ENCODE measurements around the gene NBEAL2. TPM values are rescaled to one million over a fixed set of nuclear protein-coding genes. Genes with fewer than 3 reads are reported as not detected.
A peak's percentile ranks its signal among the peaks of the same experiment; 100 is the strongest.

Gene NBEAL2
- total RNA-seq, 1 donor from 2014 or later, result 14.8 TPM

- no peak for TF ChIP-seq EZH2 (IDR thresholded peaks at IDR 0.05; ENCODE audit: insufficient read depth, low read length)
- TF ChIP-seq, protein P1, sequence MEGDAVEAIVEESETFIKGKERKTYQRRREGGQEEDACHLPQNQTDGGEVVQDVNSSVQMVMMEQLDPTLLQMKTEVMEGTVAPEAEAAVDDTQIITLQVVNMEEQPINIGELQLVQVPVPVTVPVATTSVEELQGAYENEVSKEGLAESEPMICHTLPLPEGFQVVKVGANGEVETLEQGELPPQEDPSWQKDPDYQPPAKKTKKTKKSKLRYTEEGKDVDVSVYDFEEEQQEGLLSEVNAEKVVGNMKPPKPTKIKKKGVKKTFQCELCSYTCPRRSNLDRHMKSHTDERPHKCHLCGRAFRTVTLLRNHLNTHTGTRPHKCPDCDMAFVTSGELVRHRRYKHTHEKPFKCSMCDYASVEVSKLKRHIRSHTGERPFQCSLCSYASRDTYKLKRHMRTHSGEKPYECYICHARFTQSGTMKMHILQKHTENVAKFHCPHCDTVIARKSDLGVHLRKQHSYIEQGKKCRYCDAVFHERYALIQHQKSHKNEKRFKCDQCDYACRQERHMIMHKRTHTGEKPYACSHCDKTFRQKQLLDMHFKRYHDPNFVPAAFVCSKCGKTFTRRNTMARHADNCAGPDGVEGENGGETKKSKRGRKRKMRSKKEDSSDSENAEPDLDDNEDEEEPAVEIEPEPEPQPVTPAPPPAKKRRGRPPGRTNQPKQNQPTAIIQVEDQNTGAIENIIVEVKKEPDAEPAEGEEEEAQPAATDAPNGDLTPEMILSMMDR (IDR thresholded peaks at IDR 0.05; ENCODE audit: insufficient read depth, low read depth, low read length), result peak; percentile 5
- Histone ChIP-seq H3K4me2 (ENCODE audit: low read length) (peak overlapping the region; percentile 72), H3K27ac (ENCODE audit: low read depth, low read length) (peak overlapping the region; percentile 59), H4K20me1 (ENCODE audit: insufficient read depth, low read length) (peaks cover 34% of the 10 kb centered on the region), H3K4me1 (ENCODE audit: insufficient read depth, low read length) (peaks cover 29% of the 10 kb centered on the region), H3K4me3 (ENCODE audit: insufficient read depth, low read depth, low read length) (no peak overlapping the region), H3K36me3 (ENCODE audit: insufficient read depth, low read length) (peaks cover 28% of the 10 kb centered on the region), H3K9me3 (ENCODE audit: insufficient read depth, low read depth, low read length) (no peaks in the 10 kb centered on the region), H3K27me3 (ENCODE audit: insufficient read depth, low read length) (no peaks in the 10 kb centered on the region), H3K79me2 (ENCODE audit: insufficient read depth, low read length) (peaks cover 25% of the 10 kb centered on the region), H3K9ac (ENCODE audit: low read length) (peak overlapping the region; percentile 41), H2AFZ (ENCODE audit: low read depth, low read length) (no peak overlapping the region)
- H3K27me3 Mint-ChIP-seq (ENCODE audit: low read depth, unreplicated experiment), result no peaks in the 10 kb centered on the region
- peaks cover 34% of the 10 kb centered on the region for H3K4me1 Mint-ChIP-seq (ENCODE audit: low read depth, unreplicated experiment)
- FAIRE-seq (no peak), DNase-seq (ENCODE audit: low read depth) (peak; percentile 38)
- H3K27ac Mint-ChIP-seq (ENCODE audit: unreplicated experiment), result peak overlapping the region; percentile 88
- no peak overlapping the region for H3K4me3 Mint-ChIP-seq (ENCODE audit: unreplicated experiment)
- H3K36me3 Mint-ChIP-seq (ENCODE audit: low read depth, unreplicated experiment), result peaks cover 20% of the 10 kb centered on the region
- H3K9me3 Mint-ChIP-seq (ENCODE audit: unreplicated experiment), result no peaks in the 10 kb centered on the region
Measured at GRCh38 chr3:47017504-47018268, 38.2 kb downstream of the NBEAL2 start.

- Histone ChIP-seq H3K36me3 (ENCODE audit: insufficient read depth, low read length) (peaks cover 28% of the 10 kb centered on the region), H3K4me3 (ENCODE audit: insufficient read depth, low read depth, low read length) (no peak overlapping the region), H3K9ac (ENCODE audit: low read length) (no peak overlapping the region), H3K4me2 (ENCODE audit: low read length) (no peak overlapping the region), H3K9me3 (ENCODE audit: insufficient read depth, low read depth, low read length) (no peaks in the 10 kb centered on the region), H2AFZ (ENCODE audit: low read depth, low read length) (no peak overlapping the region), H3K27ac (ENCODE audit: low read depth, low read length) (no peak overlapping the region), H3K4me1 (ENCODE audit: insufficient read depth, low read length) (peaks cover 29% of the 10 kb centered on the region), H4K20me1 (ENCODE audit: insufficient read depth, low read length) (peaks cover 40% of the 10 kb centered on the region), H3K27me3 (ENCODE audit: insufficient read depth, low read length) (no peaks in the 10 kb centered on the region), H3K79me2 (ENCODE audit: insufficient read depth, low read length) (peaks cover 29% of the 10 kb centered on the region)
- DNase-seq (ENCODE audit: low read depth) (no peak), FAIRE-seq (no peak)
- H3K27ac Mint-ChIP-seq (ENCODE audit: unreplicated experiment), result peak overlapping the region; percentile 43
- peaks cover 20% of the 10 kb centered on the region for H3K36me3 Mint-ChIP-seq (ENCODE audit: low read depth, unreplicated experiment)
- peaks cover 34% of the 10 kb centered on the region for H3K4me1 Mint-ChIP-seq (ENCODE audit: low read depth, unreplicated experiment)
- no peak overlapping the region for H3K4me3 Mint-ChIP-seq (ENCODE audit: unreplicated experiment)
- no peak for TF ChIP-seq EZH2 (IDR thresholded peaks at IDR 0.05; ENCODE audit: insufficient read depth, low read length)
- TF ChIP-seq, protein P1 (IDR thresholded peaks at IDR 0.05; ENCODE audit: insufficient read depth, low read depth, low read length), result no peak
- H3K27me3 Mint-ChIP-seq (ENCODE audit: low read depth, unreplicated experiment), result no peaks in the 10 kb centered on the region
- H3K9me3 Mint-ChIP-seq (ENCODE audit: unreplicated experiment), result no peaks in the 10 kb centered on the region
Measured at GRCh38 chr3:47018269-47018611, 38.8 kb downstream of the NBEAL2 start.

DNA sequence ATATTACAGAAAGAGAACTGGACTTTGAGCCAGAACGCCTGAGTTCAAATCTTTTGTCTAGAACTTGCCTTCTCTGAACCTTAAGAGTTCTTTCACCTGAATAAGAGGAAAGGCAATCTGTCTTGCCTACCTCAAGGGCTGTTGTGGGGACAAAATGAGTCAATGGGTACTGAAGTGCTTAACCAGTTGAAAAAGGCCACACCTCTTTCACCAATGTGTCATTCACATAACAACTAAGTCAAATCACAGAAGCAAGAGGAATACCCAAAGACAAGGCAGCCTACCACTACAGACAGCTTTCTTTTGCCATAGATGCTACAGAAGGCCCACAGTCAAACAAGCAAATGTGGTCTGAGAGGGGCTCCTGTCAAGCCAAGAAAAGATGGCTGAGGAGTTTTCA is 39.7 kb downstream of the NBEAL2 start:
- H3K27me3 Mint-ChIP-seq (ENCODE audit: low read depth, unreplicated experiment), result no peaks in the 10 kb centered on the region
- H3K4me3 Mint-ChIP-seq (ENCODE audit: unreplicated experiment), result no peak overlapping the region
- no peaks in the 10 kb centered on the region for H3K27me3 ChIP-seq (ENCODE audit: insufficient read depth, low read length)
- peaks cover 21% of the 10 kb centered on the region for H3K36me3 ChIP-seq (ENCODE audit: insufficient read depth, low read length)
- no peaks in the 10 kb centered on the region for H3K9me3 Mint-ChIP-seq (ENCODE audit: unreplicated experiment)
- TF ChIP-seq EZH2 (IDR thresholded peaks at IDR 0.05; ENCODE audit: insufficient read depth, low read length), result no peak
- TF ChIP-seq, protein P1 (IDR thresholded peaks at IDR 0.05; ENCODE audit: insufficient read depth, low read depth, low read length), result no peak
- H3K79me2 ChIP-seq (ENCODE audit: insufficient read depth, low read length), result peaks cover 38% of the 10 kb centered on the region
- peaks cover 29% of the 10 kb centered on the region for H3K4me1 ChIP-seq (ENCODE audit: insufficient read depth, low read length)
- peaks cover 20% of the 10 kb centered on the region for H3K36me3 Mint-ChIP-seq (ENCODE audit: low read depth, unreplicated experiment)
- H3K4me3 ChIP-seq (ENCODE audit: insufficient read depth, low read depth, low read length), result no peak overlapping the region
- peaks cover 32% of the 10 kb centered on the region for H3K4me1 Mint-ChIP-seq (ENCODE audit: low read depth, unreplicated experiment)
- no peak overlapping the region for H3K27ac ChIP-seq (ENCODE audit: low read depth, low read length)
- DNase-seq (ENCODE audit: low read depth), result no peak
- H3K27ac Mint-ChIP-seq (ENCODE audit: unreplicated experiment), result no peak overlapping the region
- H3K4me2 ChIP-seq (ENCODE audit: low read length), result no peak overlapping the region
- peaks cover 41% of the 10 kb centered on the region for H4K20me1 ChIP-seq (ENCODE audit: insufficient read depth, low read length)
- H3K9ac ChIP-seq (ENCODE audit: low read length), result no peak overlapping the region
- no peak for FAIRE-seq
- H3K9me3 ChIP-seq (ENCODE audit: insufficient read depth, low read depth, low read length), result no peaks in the 10 kb centered on the region
- no peak overlapping the region for H2AFZ ChIP-seq (ENCODE audit: low read depth, low read length)

All from astrocyte (in vitro differentiated cells and primary cell).